GM19372 (cell line): Measurements from ENCODE around the gene CORO7.
"Not testable (repeated sequence)": the region's sequence is repeated elsewhere in the genome, so short reads cannot be mapped to it uniquely, and the experiment has no call there.

Experiments used
- ATAC-seq: cut with Tn5 transposase; IDR thresholded peaks from one replicate; pipeline ENCODE4 v1.9.1; 2021; ENCODE audit warnings: mild to moderate bottlenecking, low read depth, moderate library complexity; ENCODE audit not compliant: unreplicated experiment

The CORO7 gene

GRCh38 chr16:4340443-4340842 is 76.0 kb downstream of the CORO7 start:
- ATAC-seq: no peak

DNA sequence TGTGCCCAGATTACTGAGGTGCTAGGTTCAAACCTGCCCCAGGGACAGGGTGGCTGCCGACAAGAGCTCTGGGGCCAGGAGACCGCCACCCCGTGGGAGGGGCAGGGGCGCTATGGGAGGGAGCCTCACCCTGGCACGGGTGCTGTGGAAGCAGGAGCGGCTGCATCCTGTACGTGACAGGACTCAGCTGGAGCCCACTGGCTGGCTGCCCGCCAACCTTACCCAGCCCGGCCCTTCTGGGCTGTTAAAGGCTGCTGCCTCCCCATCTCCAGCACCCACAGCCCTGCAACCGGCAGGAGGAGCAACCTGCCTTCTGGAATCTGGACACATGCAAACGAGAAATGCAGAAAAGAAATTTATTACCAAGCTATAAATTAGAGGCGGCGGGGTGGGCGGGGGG is 76.5 kb downstream of the CORO7 start:
- ATAC-seq: no peak

GRCh38 chr16:4339455-4339854 is 76.9 kb downstream of the CORO7 start:
- no peak for ATAC-seq

DNA sequence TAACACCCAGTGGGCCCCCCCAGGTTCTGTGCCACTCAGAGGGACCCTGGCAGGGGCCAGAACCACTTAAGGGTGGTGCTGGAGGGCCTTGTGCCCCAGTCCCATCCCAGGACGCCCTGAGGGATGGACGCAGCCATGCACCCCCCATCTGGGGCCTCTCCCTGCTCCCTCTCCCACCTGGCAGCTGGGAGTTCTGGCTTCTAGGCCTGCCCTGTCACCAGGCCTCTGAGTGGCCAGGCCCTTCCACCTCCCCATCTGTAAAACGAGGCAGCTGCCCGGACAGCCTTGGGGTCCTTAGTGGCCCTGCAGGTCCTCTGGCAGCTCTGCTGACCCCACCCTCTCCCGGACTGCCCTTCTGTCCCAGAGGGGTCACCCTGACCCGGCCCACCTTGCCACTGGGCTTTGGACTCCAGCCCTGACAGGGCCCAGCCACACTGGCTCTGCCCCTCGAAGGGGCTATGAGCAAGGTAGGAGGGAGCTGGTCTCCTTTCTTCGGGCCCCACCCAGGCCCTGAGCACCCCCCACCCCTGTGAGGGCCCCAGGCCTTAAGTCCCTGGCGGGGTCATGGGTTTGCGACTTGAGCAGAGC is 77.6 kb downstream of the CORO7 start:
- no peak for ATAC-seq

DNA sequence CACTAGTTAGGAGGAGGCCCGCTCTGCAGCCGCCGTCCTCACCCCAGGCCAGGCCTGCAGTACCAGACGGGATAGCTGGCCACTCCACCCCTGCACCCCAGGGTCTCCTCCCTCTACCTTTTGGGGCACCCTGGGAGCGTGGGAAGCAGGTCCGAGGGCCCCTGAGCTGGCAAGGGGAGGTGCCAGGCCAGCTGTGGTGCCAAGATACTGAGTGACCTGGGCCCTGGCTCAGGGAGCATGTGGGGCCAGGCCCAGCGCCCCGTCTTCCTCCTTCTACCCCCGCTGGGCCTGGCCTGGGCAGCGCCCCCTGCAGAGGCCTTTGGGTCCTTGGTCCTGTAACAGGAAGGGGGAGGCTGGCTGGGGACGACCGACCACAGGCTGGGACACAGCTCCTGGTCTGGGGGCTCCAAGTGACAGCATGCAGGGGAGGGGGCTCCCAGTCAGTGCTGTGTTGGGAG is 78.2 kb downstream of the CORO7 start:
- no peak for ATAC-seq

DNA sequence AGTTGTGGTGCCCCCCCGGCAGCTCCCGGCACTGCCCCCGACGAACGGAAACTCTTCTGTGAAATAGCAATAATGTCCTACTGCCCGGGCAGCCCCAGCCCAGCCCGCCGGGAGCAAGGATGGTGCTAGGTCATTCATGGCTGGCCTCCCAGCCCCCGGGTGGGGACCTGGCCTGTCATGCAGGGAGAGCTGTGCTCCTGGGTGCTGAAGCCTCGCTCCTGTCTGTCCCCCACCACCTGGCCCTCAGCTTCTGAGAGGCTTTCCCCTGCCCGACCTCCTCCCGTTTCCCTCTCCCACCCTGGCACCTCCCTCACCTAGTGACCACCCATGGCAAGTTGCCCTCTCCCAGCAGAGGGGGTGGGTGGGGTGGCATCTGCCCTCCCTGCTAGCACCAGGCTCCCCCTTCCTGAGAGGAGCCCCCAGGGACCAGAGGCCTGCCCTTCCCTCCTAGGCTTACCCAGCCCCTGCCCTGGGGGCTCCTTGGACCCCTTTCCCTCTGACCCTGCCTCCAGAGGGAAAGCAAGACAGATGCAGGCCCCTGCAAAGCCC is 78.8 kb downstream of the CORO7 start:
- no peak for ATAC-seq

- no peak for ATAC-seq
Observed at GRCh38 chr16:4336701-4337539, 79.5 kb downstream of the CORO7 start.

DNA sequence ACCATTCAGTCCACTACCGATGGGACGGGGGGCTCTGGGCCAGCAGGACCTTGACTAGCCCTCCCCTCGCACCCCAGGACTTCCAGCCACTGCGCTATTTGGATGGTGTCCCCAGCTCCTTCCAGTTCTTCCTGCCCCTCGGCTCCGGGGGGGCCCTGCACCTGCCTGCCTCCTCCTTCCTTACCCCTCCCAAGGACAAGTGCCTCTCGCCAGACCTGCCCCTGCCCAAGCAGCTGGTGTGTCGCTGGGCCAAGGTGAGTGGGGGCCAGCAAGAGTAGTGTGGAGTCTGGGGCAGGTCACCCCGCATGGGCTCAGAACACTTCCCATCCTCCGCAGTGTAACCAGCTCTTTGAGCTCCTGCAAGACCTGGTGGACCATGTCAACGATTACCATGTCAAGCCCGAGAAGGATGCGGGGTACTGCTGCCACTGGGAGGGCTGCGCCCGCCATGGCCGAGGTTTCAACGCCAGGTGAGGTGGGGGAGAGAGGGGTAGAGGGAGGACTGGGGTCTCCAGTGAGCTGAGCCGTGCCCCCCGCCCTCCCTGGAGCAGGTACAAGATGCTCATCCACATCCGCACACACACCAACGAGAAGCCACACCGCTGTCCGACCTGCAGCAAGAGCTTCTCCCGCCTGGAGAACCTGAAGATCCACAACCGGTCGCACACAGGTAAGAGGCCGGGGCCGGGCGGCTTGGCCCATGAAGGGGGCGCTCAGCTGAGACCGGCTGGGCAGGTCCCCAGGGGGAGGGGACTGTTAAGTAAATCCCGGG is 81.5 kb downstream of the CORO7 start:
- no peak for ATAC-seq

DNA sequence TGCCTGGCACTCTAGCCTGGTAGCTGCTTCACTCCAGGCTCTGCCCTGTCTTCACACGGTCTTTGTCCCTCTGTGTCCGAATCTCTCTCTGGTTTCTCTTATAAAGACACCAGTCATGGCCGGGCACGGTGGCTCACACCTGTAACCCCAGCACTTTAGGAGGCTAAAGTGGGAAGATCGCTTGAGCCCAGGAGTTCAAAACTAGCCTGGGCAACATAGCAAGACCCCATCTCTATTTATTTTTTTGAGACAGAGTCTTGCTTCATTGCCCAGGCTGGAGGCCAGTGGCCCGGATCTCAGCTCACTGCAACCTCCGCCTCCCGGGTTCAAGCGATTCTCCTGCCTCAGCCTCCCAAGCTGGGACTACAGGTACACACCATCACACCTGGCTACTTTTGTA is 82.7 kb downstream of the CORO7 start:
- ATAC-seq: not testable (repeated sequence)

DNA sequence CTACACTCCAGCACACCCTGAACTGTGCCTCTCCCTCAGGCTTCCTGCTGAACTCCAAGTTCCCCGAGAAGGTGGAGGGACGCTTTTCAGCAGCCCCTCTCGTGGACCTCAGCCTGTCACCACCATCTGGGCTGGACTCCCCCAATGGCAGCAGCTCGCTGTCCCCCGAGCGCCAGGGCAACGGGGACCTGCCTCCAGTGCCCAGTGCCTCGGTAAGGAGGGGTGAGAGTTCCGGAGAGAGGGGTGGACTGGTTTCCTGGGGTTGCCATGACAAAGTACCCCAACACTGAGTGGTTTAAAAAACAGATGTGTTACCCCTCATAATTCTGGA is 83.1 kb downstream of the CORO7 start:
- ATAC-seq: no peak

GRCh38 chr16:4332623-4333307 is 83.6 kb downstream of the CORO7 start:
- no peak for ATAC-seq

- ATAC-seq: no peak
Observed at GRCh38 chr16:4332083-4332482, 84.3 kb downstream of the CORO7 start.

- no peak for ATAC-seq
Observed at GRCh38 chr16:4330277-4330874, 86.0 kb downstream of the CORO7 start.

GRCh38 chr16:4328782-4329775 is 87.3 kb downstream of the CORO7 start:
- no peak for ATAC-seq

DNA sequence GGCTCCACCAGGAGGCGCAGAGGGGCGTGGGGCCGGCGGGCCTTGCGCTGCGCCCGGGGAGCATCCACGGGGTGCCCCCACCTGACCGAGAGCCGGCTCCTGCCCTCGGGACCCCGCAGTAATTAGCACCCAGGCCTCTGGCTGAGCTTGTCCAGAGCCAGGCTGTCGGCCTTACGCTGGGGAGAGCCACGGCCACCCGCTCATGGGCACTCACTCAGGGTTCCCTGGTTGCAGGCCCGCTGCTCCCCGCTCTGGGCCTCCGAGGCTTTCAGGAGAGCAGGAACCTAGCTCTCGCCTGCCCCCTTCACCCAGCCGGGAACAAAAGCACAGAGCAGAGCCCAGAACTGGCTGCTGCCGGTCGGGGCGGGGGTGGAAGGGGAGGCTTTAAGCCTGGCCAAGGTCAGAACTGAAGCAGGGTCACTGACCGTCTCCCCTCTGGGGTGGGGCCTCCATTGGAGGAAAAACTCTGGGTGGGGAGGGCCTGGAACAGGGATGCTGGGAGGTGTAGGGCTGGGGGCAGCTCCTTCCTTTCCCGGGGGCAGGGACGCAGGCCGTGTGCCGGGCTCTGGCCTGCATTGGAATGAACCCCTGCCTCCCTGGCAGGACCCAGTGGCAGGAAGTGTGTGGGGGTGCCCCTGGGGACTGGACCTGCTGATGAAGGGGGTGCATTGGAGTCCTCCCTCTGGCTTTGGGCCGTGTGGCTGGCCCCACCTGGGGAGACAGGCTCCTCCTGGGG is 88.2 kb downstream of the CORO7 start:
- ATAC-seq: no peak

DNA sequence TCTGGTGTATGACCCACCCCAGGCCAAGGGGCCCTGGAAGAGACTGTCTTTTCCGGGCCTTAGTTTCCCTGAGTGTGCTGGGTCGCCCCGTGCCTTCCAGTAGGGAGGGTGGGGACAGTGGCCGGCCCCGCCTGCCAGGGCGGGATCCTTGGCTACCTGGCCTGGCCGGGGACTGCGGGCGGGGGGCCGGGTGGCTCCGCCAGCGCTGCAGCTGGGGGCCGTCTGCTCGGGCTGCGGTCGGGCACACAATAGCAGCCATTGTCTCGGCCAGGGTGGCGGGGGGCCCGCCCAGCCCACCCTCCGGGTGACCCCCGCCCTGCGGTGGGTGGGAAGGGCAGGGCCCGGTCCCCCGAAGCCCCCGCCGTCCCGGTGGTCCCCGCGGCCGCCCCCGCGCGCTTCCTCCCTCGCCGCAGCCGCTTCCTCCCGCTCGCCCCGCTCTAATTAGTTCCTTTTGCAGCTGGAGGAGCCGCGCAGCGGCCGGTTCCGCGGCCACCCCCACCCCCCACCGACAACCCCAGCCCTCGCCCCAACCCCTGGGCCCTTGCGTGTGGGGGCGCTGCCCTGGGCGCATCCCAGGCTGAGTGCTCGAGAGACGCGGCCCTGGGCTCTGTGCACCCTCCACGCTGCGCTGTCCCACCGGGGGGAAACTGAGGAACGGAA is 88.9 kb downstream of the CORO7 start:
- no peak for ATAC-seq

- ATAC-seq: no peak
Observed at GRCh38 chr16:4325253-4325758, 91.1 kb downstream of the CORO7 start.
